SK-N-SH (cell line): Measurements from ENCODE around the gene SDE2. TPM values are rescaled to one million over a fixed set of nuclear protein-coding genes. Genes with fewer than 3 reads are reported as not detected.

Experiments used
- CTCF ChIA-PET: fragments of 300-600, 350-600 bp; formaldehyde crosslinking; extraction: SDS; loops from one replicate; lab custom pipeline; 2021; lab: Yijun Ruan, JAX
- POLR2A ChIA-PET: fragments of 350-600 bp; sonication (Branson Sonifier 250); formaldehyde crosslinking; extraction: SDS; loops from one replicate; lab custom pipeline; 2020; ENCODE audit warnings: antibody characterized with exemption, inconsistent platforms; lab: Yijun Ruan, JAX
- DNase-seq: peaks from one replicate; pipeline ENCODE4 v3.0.0; 2012
- H2AFZ ChIP-seq: fragments of 200-600 bp; sonication (generic); 2 replicates; pipeline ENCODE4 v1.8.1; 2016; ENCODE audit warnings: antibody characterized with exemption, mild to moderate bottlenecking, low read depth
- H3F3A ChIP-seq: fragments of 200-600 bp; sonication (generic); replicated peaks from 2 replicates; pipeline ENCODE3; 2016; ENCODE audit warnings: antibody characterized with exemption, mild to moderate bottlenecking; ENCODE audit not compliant: insufficient read depth
- H3K27ac ChIP-seq, 2 experiments: fragments of 200-500 bp in 1 of 2; fragments of 200-600 bp in 1 of 2; sonication (Bioruptor generic) in 1 of 2; sonication (generic), shearing (Covaris generic) in 1 of 2; 2 replicates each; pipeline versions ENCODE4 v1.5.1 to v1.6.1; 2014 to 2016; ENCODE audit warnings: low read depth in 2 of 2, inconsistent platforms in 1 of 2, low read length in 1 of 2, mild to moderate bottlenecking in 1 of 2, mixed read lengths in 1 of 2
- H3K27me3 ChIP-seq: fragments of 200-600 bp; sonication (generic), shearing (Covaris generic); 2 replicates; pipeline ENCODE4 v1.6.1; 2016; ENCODE audit warnings: mixed run types; ENCODE audit not compliant: insufficient read depth
- H3K36me3 ChIP-seq, 2 experiments: fragments of 200-500 bp in 1 of 2; fragments of 200-600 bp in 1 of 2; sonication (Bioruptor generic) in 1 of 2; sonication (generic) in 1 of 2; replicated peaks in 1 of 2; 2 replicates each; pipeline versions ENCODE3 to v1.5.1; 2014 to 2016; ENCODE audit warnings: low read length in 1 of 2, mild to moderate bottlenecking in 1 of 2; ENCODE audit not compliant: insufficient read depth in 2 of 2, control insufficient read depth in 1 of 2
- H3K4me1 ChIP-seq, 2 experiments: fragments of 200-500 bp in 1 of 2; fragments of 200-600 bp in 1 of 2; sonication (Bioruptor generic) in 1 of 2; sonication (generic), shearing (Covaris generic) in 1 of 2; 2 replicates each; pipeline versions ENCODE4 v1.5.1 to v1.6.1; 2014 to 2016; ENCODE audit warnings: low read depth in 1 of 2, low read length in 1 of 2, mixed run types in 1 of 2; ENCODE audit not compliant: insufficient read depth in 2 of 2, control insufficient read depth in 1 of 2
- H3K4me2 ChIP-seq: fragments of 200-600 bp; sonication (generic), shearing (Covaris generic); 2 replicates; pipeline ENCODE4 v1.6.1; 2017; ENCODE audit warnings: mixed run types
- H3K4me3 ChIP-seq, 2 experiments: fragments of 200-500 bp in 1 of 2; fragments of 200-600 bp in 1 of 2; sonication (Bioruptor generic) in 1 of 2; sonication (generic), shearing (Covaris generic) in 1 of 2; 2 replicates each; pipeline versions ENCODE4 v1.5.1 to v1.8.1; 2014 to 2016; ENCODE audit warnings: low read depth in 2 of 2, inconsistent platforms in 1 of 2, low read length in 1 of 2, mild to moderate bottlenecking in 1 of 2, mixed read lengths in 1 of 2, moderate library complexity in 1 of 2
- H3K79me2 ChIP-seq: fragments of 200-600 bp; sonication (generic); 2 replicates; pipeline ENCODE4 v1.8.1; 2017; ENCODE audit warnings: mild to moderate bottlenecking; ENCODE audit not compliant: insufficient read depth
- H3K9ac ChIP-seq: fragments of 200-600 bp; sonication (generic); 2 replicates; pipeline ENCODE4 v1.6.1; 2017; ENCODE audit warnings: mixed run types
- H3K9me2 ChIP-seq: fragments of 200-600 bp; sonication (generic); 2 replicates; pipeline ENCODE4 v1.6.1; 2017; ENCODE audit warnings: mixed run types
- H3K9me3 ChIP-seq: fragments of 200-600 bp; sonication (generic); 2 replicates; pipeline ENCODE4 v1.6.1; 2017; ENCODE audit warnings: mixed run types, mild to moderate bottlenecking, moderate library complexity
- H4K20me1 ChIP-seq: fragments of 200-600 bp; sonication (generic); 2 replicates; pipeline ENCODE4 v1.6.1; 2017; ENCODE audit warnings: mild to moderate bottlenecking, mixed run types; ENCODE audit not compliant: insufficient read depth
- CHD2 ChIP-seq: fragments of 150-350 bp; IDR thresholded peaks from 2 replicates; pipeline ENCODE4 v1.6.1; 2018; ENCODE audit warnings: low read length; ENCODE audit not compliant: partially characterized antibody
- EP300 ChIP-seq, 2 experiments: IDR thresholded peaks; 2 replicates each; pipeline versions ENCODE4 v1.4.0 to v1.6.1; 2012; ENCODE audit warnings: borderline replicate concordance in 1 of 2, low read depth in 1 of 2, low read length in 1 of 2
- EZH2phosphoT487 ChIP-seq: fragments of 200-600 bp; sonication (generic); IDR thresholded peaks from 2 replicates; pipeline ENCODE4 v1.6.1; 2017; ENCODE audit warnings: low read depth, mixed run types, mild to moderate bottlenecking, antibody characterized with exemption, moderate library complexity, borderline replicate concordance
- FOXJ3 ChIP-seq: sonication (generic); formaldehyde crosslinking; IDR thresholded peaks from 2 replicates; pipeline ENCODE4 v1.5.1; 2020; ENCODE audit warnings: mild to moderate bottlenecking, missing genetic modification reagents
- GATA2 ChIP-seq: sonication (generic); formaldehyde crosslinking; IDR thresholded peaks from 2 replicates; pipeline ENCODE4 v1.5.0; 2020; ENCODE audit warnings: mild to moderate bottlenecking, missing genetic modification reagents
- MAX ChIP-seq: IDR thresholded peaks from 2 replicates; pipeline ENCODE4 v1.4.0; 2012; ENCODE audit warnings: low read depth
- MEF2A ChIP-seq: IDR thresholded peaks from 2 replicates; pipeline ENCODE4 v1.4.0; 2012; ENCODE audit warnings: low read depth, borderline replicate concordance
- PBX3 ChIP-seq: IDR thresholded peaks from 2 replicates; pipeline ENCODE4; 2012
- RAD21 ChIP-seq: IDR thresholded peaks from 2 replicates; pipeline ENCODE4 v1.6.1; 2012; ENCODE audit warnings: mild to moderate bottlenecking, low read length
- REST ChIP-seq: IDR thresholded peaks from 2 replicates; pipeline ENCODE4 v1.6.1; 2012; ENCODE audit warnings: mild to moderate bottlenecking, low read depth, low read length, moderate library complexity
- RFX5 ChIP-seq: IDR thresholded peaks from 2 replicates; pipeline ENCODE4 v1.6.1; 2012; ENCODE audit warnings: mild to moderate bottlenecking, improper control_type of control experiment, low read length
- RXRA ChIP-seq: IDR thresholded peaks from 2 replicates; pipeline ENCODE4 v1.4.0; 2012; ENCODE audit warnings: low read depth, mild to moderate bottlenecking, borderline replicate concordance
- TAF1 ChIP-seq: IDR thresholded peaks from 2 replicates; pipeline ENCODE4 v1.6.1; 2012; ENCODE audit warnings: low read depth, mild to moderate bottlenecking, low read length, moderate library complexity, borderline replicate concordance
- TCF12 ChIP-seq: IDR thresholded peaks from 2 replicates; pipeline ENCODE4 v1.4.0; 2012
- YY1 ChIP-seq: IDR thresholded peaks from 2 replicates; pipeline ENCODE4 v1.4.0; 2012; ENCODE audit warnings: low read depth, mild to moderate bottlenecking
- WGBS: methylation state at CpG from one replicate; pipeline ENCODE4 v1.1.6; 2017; ENCODE audit warnings: low lambda C conversion rate; 5-methylcytosine and 5-hydroxymethylcytosine counted together
- polyA plus RNA-seq, 3 experiments: library from polyadenylated mRNA; depleted of rRNA; stranded (reverse); fragments of >200 nt; gene quantifications; 2 replicates each; pipeline ENCODE4 v1.2.3, GENCODE V29; 2012
- TF ChIP-seq, protein P1 (sequence below): fragments of 150-350 bp; IDR thresholded peaks from 2 replicates; pipeline ENCODE4 v1.6.1; 2017; ENCODE audit warnings: antibody characterized with exemption, low read length, low read depth, borderline replicate concordance
- TF ChIP-seq, protein P2 (sequence below): fragments of 200-600 bp; sonication (generic); IDR thresholded peaks from 2 replicates; pipeline ENCODE4 v1.6.1; 2017; ENCODE audit warnings: antibody characterized with exemption, mild to moderate bottlenecking, moderate library complexity

The SDE2 gene
- polyA plus RNA-seq, 1 of the 3 experiments (the other 2 are of a cell fraction): 10.1 TPM

DNA sequence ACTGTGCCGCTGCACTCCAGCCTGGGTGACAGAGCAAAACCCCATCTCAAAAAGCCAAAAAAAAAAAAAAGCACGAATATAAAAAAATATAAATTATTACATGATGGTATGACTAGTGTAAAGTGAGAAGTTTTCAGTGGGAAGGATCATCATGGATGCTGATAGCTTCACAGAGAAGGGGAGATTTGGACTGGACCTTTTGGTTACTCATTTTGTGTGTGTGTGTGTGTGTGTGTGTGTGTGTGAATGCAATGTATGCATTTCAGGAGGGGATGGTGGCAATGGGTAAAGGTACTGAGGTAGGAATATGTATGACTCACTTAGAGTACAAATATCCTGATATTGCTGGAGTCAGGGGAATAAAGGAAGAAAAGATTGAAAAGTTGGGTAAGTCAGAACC, 22.7 kb upstream of the SDE2 start:
- Histone ChIP-seq H3K9me2 (no peaks in the 10 kb centered on the region), H3K79me2 (no peaks in the 10 kb centered on the region), H3K27ac (no peak overlapping the region), H3K9ac (no peak overlapping the region), H3K9me3 (no peaks in the 10 kb centered on the region), H4K20me1 (no peaks in the 10 kb centered on the region), H3K4me3 (no peak overlapping the region), H2AFZ (no peak overlapping the region), H3K36me3 (no peaks in the 10 kb centered on the region), H3K4me2 (no peak overlapping the region), H3F3A (no peaks in the 10 kb centered on the region), H3K4me1 (no peaks in the 10 kb centered on the region), H3K27me3 (no peaks in the 10 kb centered on the region)
- WGBS: 25% methylated on average over 2 of the region's 2 CpGs
- ChIA-PET CTCF (interaction anchor here (0.6 to 1.3 kb wide), 2 partner anchors 103 to 573 kb away, joined by 3 read pairs; no protein-coding TSS in a partner anchor), POLR2A (no interaction called here)
- TF ChIP-seq TCF12 (no peak), TAF1 (no peak), MEF2A (no peak), FOXJ3 (CRISPR knock-in tag) (no peak), YY1 (no peak), RAD21 (no peak), PBX3 (no peak), MAX (no peak), EP300 (IDR thresholded peaks at IDR 0.05; ENCODE audit: borderline replicate concordance in 1 of 2, low read depth in 1 of 2, low read length in 1 of 2) (no peak), RFX5 (no peak), CHD2 (no peak), RXRA (no peak), GATA2 (CRISPR knock-in tag) (no peak), REST (no peak), EZH2phosphoT487 (no peak)
- TF ChIP-seq, protein P1, sequence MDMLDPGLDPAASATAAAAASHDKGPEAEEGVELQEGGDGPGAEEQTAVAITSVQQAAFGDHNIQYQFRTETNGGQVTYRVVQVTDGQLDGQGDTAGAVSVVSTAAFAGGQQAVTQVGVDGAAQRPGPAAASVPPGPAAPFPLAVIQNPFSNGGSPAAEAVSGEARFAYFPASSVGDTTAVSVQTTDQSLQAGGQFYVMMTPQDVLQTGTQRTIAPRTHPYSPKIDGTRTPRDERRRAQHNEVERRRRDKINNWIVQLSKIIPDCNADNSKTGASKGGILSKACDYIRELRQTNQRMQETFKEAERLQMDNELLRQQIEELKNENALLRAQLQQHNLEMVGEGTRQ: no peak
- TF ChIP-seq, protein P2, sequence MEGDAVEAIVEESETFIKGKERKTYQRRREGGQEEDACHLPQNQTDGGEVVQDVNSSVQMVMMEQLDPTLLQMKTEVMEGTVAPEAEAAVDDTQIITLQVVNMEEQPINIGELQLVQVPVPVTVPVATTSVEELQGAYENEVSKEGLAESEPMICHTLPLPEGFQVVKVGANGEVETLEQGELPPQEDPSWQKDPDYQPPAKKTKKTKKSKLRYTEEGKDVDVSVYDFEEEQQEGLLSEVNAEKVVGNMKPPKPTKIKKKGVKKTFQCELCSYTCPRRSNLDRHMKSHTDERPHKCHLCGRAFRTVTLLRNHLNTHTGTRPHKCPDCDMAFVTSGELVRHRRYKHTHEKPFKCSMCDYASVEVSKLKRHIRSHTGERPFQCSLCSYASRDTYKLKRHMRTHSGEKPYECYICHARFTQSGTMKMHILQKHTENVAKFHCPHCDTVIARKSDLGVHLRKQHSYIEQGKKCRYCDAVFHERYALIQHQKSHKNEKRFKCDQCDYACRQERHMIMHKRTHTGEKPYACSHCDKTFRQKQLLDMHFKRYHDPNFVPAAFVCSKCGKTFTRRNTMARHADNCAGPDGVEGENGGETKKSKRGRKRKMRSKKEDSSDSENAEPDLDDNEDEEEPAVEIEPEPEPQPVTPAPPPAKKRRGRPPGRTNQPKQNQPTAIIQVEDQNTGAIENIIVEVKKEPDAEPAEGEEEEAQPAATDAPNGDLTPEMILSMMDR: no peak
- no peak for DNase-seq
